H7 (cell line): Measurements from ENCODE around the gene WDR88. TPM values are rescaled to one million over a fixed set of nuclear protein-coding genes. Genes with fewer than 3 reads are reported as not detected.
A peak's percentile ranks its signal among the peaks of the same experiment; 100 is the strongest.

ENCODE experiments used
- DNase-seq: peaks from one replicate; pipeline ENCODE4 v3.0.0; 2012
- H3K27me3 ChIP-seq: 2 replicates; pipeline ENCODE4 v1.6.0; 2011; ENCODE audit warnings: mild to moderate bottlenecking, low read length; ENCODE audit not compliant: control insufficient read depth, insufficient read depth
- H3K36me3 ChIP-seq: replicated peaks from 2 replicates; pipeline ENCODE4 v1.5.1; 2011; ENCODE audit warnings: low read length; ENCODE audit not compliant: control insufficient read depth, insufficient read depth
- H3K4me3 ChIP-seq: 2 replicates; pipeline ENCODE4 v1.5.1; 2011; ENCODE audit warnings: low read depth, mild to moderate bottlenecking, control low read depth, low read length, moderate library complexity; ENCODE audit not compliant: insufficient read depth
- total RNA-seq: library from RNA; depleted of rRNA; stranded (reverse); fragments of >200 nt; shearing (Covaris generic); gene quantifications from 2 replicates; pipeline ENCODE4 v1.2.3, GENCODE V29; 2014

WDR88 gene
- total RNA-seq, 1 experiment from 2014 or later = not detected

GRCh38 chr19:33193269-33193864 is 61.5 kb downstream of the WDR88 start:
- peaks cover 10% of the 10 kb centered on the region for H3K27me3 ChIP-seq
- peaks cover 2% of the 10 kb centered on the region for H3K36me3 ChIP-seq
- no peak for DNase-seq
- peak overlapping the region; percentile 29 for H3K4me3 ChIP-seq

DNA sequence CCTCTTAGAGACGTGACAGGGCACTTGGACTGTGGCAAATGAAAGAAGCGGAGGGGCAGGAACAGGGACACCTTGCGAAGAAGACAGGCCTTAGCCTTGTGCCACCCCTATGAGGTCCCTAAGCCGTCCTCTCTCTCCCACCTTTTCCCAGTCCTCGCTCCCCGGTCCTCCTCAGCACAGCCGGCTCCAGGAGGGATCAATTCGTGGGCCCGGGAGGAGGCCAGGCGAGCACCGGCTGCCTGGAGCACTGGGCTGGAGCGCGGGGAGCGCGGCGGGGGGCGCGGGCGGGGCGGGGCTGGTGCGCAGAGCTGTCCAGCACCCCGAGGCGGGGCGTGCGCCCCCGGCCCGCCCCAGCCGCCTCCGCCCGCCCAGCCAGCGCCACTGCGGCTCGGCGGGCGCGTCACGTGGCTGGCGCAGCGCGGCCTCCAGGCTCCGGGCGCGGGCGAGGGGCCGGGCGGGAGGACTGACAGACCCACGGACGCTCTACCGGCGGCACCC is 62.0 kb downstream of the WDR88 start, which contains the start of gene LRP3:
TSS of gene LRP3 (plus strand) at position 466 of the 498 bp plus-strand sequence. CDS start 456 bp downstream, outside the sequence.
- peak; percentile 92 for DNase-seq
- Histone ChIP-seq H3K4me3 (peak within 1 kb of the TSS; percentile 49), H3K36me3 (peaks cover 2% of the 10 kb centered on the region), H3K27me3 (peaks cover 10% of the 10 kb centered on the region)

DNA sequence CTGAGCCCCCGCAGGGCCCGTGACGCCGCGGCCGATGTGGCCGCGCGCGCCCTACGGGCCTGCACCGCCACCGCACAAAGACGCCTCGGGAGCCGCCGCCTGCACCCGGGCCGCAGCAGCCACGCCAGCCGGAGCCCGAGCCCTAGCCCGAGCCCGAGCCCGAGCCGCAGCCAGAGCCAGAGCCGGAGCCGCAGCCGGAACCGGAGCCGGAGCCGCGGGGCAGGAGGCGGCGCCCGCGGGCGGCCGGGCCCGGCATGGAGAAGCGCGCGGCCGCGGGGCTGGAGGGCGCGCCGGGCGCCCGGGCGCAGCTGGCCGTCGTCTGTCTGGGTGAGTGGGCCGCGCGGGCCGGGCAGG is 62.6 kb downstream of the WDR88 start:
- H3K36me3 ChIP-seq = peaks cover 2% of the 10 kb centered on the region
- no peak for DNase-seq
- peak overlapping the region; percentile 49 for H3K4me3 ChIP-seq
- peaks cover 10% of the 10 kb centered on the region for H3K27me3 ChIP-seq

- Histone ChIP-seq H3K4me3 (peak overlapping the region; percentile 49), H3K27me3 (peaks cover 10% of the 10 kb centered on the region), H3K36me3 (peaks cover 2% of the 10 kb centered on the region)
- DNase-seq = peak; percentile 86
Observed at GRCh38 chr19:33194886-33195644, 63.2 kb downstream of the WDR88 start.

DNA sequence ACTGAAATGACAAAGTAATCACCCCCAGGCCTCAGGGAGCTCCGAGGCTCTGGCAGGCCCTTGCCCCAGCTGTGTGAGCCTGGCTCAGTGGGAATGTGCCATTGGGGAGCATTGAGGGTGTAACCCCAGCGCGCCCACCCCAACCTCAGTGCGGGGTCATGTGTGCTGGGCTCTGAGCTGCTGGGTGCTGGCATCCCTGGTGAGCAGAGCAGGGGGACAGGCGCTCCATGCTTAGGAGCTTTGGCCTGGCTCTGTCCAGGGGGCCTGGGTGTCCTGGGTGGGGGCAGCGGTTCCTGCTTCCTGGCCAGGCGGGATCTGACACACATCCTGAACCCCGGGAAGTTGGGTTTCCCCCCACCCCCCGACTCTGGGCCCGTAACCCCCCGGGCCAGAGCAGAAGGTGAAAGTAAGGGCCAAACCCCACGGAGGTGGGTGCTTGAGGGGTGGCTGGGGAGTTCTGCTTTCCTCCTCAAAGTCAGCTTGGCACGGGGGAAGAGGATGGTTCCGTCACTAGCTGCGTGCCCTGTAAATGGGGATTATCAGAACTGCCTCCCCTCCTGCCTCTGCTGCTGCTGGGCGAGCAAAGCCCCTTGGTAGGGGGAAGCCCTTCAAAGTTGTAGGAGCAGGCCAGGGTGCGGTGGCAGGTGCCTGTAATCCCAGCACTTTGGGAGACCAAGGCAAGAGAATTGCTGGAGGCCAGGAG is 63.9 kb downstream of the WDR88 start:
- DNase-seq = peak; percentile 38
- Histone ChIP-seq H3K4me3 (no peak overlapping the region), H3K36me3 (peaks cover 2% of the 10 kb centered on the region), H3K27me3 (peaks cover 10% of the 10 kb centered on the region)

- H3K4me3 ChIP-seq = no peak overlapping the region
- DNase-seq = peak; percentile 19
- H3K27me3 ChIP-seq = peaks cover 10% of the 10 kb centered on the region
- H3K36me3 ChIP-seq = peaks cover 2% of the 10 kb centered on the region
Observed at GRCh38 chr19:33196446-33197193, 64.7 kb downstream of the WDR88 start.

DNA sequence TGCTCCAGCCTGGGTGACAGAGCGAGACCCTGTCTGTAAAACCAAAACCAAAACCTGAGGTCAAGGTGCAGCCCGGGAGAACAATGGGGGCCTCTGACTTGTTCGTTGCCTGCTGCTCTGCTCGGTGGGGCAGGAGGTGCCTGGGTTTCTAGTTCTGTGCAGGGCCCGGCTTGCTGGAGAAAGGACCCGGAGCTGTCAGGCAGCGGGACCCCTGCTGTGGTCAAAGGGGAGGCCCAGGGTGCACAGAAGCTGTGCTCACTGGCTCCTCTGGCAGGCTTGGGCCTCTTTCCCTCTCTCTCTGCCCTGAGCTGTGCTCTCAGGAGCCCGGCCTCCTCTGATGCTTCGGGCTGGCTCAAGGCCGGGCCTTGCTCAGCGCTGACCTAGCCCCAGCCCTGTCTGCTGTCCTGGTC is 65.7 kb downstream of the WDR88 start:
- H3K27me3 ChIP-seq = peaks cover 10% of the 10 kb centered on the region
- peaks cover 2% of the 10 kb centered on the region for H3K36me3 ChIP-seq
- no peak overlapping the region for H3K4me3 ChIP-seq
- DNase-seq = peak; percentile 45

GRCh38 chr19:33198169-33198568 is 66.3 kb downstream of the WDR88 start:
- H3K4me3 ChIP-seq = no peak overlapping the region
- DNase-seq = peak; percentile 23
- peaks cover 7% of the 10 kb centered on the region for H3K27me3 ChIP-seq
- peaks cover 5% of the 10 kb centered on the region for H3K36me3 ChIP-seq

GRCh38 chr19:33199441-33200265 is 67.7 kb downstream of the WDR88 start:
- H3K4me3 ChIP-seq = no peak overlapping the region
- H3K27me3 ChIP-seq = no peaks in the 10 kb centered on the region
- DNase-seq = peak; percentile 30
- peaks cover 6% of the 10 kb centered on the region for H3K36me3 ChIP-seq

GRCh38 chr19:33201473-33201872 is 69.6 kb downstream of the WDR88 start:
- no peaks in the 10 kb centered on the region for H3K27me3 ChIP-seq
- DNase-seq = peak; percentile 44
- H3K36me3 ChIP-seq = peaks cover 6% of the 10 kb centered on the region
- H3K4me3 ChIP-seq = no peak overlapping the region

- DNase-seq = no peak
- Histone ChIP-seq H3K27me3 (no peaks in the 10 kb centered on the region), H3K36me3 (peaks cover 4% of the 10 kb centered on the region), H3K4me3 (no peak overlapping the region)
Observed at GRCh38 chr19:33201886-33202545, 70.1 kb downstream of the WDR88 start.

GRCh38 chr19:33202546-33203507 is 70.9 kb downstream of the WDR88 start:
- DNase-seq = peak; percentile 56
- H3K36me3 ChIP-seq = peaks cover 4% of the 10 kb centered on the region
- H3K4me3 ChIP-seq = no peak overlapping the region
- no peaks in the 10 kb centered on the region for H3K27me3 ChIP-seq
